ENCODE results near the gene RNU1-3.
"Not testable (repeated sequence)": the region's sequence is repeated elsewhere in the genome, so short reads cannot be mapped to it uniquely, and the experiment has no call there.

DNA sequence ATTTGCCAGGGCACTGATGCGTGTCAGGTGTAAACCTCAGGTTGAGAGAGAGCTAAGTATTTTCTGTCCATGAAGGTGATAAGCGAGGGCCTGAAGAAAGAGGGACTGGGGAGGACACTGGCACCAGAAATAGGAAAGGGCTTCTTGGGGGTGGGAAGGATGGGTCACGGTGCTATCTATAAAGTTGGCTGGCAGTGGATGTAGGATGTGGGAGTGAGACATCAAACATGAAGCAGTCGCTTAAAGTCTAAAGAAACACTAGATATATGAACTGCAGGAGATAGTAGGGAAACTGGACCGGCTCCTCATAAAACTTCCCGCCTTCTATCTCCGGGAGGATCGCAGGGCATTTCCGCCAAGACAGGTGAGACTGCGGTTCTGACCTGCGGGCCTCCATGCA, 912 bp downstream of the RNU1-3 start:
- TF ChIP-seq, protein P1, sequence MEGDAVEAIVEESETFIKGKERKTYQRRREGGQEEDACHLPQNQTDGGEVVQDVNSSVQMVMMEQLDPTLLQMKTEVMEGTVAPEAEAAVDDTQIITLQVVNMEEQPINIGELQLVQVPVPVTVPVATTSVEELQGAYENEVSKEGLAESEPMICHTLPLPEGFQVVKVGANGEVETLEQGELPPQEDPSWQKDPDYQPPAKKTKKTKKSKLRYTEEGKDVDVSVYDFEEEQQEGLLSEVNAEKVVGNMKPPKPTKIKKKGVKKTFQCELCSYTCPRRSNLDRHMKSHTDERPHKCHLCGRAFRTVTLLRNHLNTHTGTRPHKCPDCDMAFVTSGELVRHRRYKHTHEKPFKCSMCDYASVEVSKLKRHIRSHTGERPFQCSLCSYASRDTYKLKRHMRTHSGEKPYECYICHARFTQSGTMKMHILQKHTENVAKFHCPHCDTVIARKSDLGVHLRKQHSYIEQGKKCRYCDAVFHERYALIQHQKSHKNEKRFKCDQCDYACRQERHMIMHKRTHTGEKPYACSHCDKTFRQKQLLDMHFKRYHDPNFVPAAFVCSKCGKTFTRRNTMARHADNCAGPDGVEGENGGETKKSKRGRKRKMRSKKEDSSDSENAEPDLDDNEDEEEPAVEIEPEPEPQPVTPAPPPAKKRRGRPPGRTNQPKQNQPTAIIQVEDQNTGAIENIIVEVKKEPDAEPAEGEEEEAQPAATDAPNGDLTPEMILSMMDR (IDR thresholded peaks at IDR 0.05), result not testable (repeated sequence)
- TF ChIP-seq POLR2A (IDR thresholded peaks at IDR 0.05), result not testable (repeated sequence)

Data from uterus (tissue), 2 donors.